GM10248 (cell line): ENCODE measurements around the gene HLA-DOA.

ENCODE experiments used
- CTCF ChIA-PET: fragments of 300-600 bp; sonication (Branson Sonifier 250); formaldehyde crosslinking; extraction: SDS; loops from one replicate; lab custom pipeline; 2021; ENCODE audit warnings: antibody characterized with exemption; lab: Yijun Ruan, JAX
- POLR2A ChIA-PET: fragments of 350-650 bp; sonication (Branson Sonifier 250); formaldehyde crosslinking; extraction: SDS; loops from one replicate; lab custom pipeline; 2020; ENCODE audit warnings: antibody characterized with exemption; lab: Yijun Ruan, JAX
- DNase-seq: peaks from one replicate; pipeline ENCODE4 v3.0.0; 2012; ENCODE audit errors: extremely low spot score
- TF ChIP-seq, protein P1 (sequence below): IDR thresholded peaks from 2 replicates; pipeline ENCODE4 v1.5.1; 2012; ENCODE audit warnings: mild to moderate bottlenecking, low read depth; ENCODE audit errors: extremely low read depth, missing control alignments, control extremely low read depth

HLA-DOA gene

DNA sequence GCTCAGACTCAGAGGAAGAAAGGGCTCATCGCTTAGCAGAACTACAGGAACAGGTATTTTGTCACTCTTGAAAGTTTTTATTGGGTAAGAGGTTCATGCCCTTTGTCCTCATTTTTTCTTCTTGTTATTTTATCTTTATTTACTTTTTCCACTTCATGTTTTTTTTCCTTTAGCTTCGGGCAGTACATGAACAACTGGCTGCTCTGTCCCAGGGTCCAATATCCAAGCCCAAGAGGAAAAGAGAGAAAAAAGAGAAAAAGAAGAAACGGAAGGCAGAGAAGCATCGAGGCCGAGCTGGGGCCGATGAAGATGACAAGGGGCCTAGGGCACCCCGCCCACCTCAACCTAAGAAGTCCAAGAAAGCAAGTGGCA lies 31.5 kb downstream of the HLA-DOA start:
- ChIA-PET POLR2A (interaction anchor here (1.2 to 1.8 kb wide), 3 partner anchors 12 to 44 kb away, joined by 3 to 4 read pairs (median 4); partner anchors contain the start of gene HLA-DMA), CTCF (interaction anchor here (1.0 to 1.3 kb wide), 4 partner anchors 23 to 110 kb away, joined by 3 to 6 read pairs (median 3); partner anchors contain the start of gene HLA-DMB)
- TF ChIP-seq, protein P1, sequence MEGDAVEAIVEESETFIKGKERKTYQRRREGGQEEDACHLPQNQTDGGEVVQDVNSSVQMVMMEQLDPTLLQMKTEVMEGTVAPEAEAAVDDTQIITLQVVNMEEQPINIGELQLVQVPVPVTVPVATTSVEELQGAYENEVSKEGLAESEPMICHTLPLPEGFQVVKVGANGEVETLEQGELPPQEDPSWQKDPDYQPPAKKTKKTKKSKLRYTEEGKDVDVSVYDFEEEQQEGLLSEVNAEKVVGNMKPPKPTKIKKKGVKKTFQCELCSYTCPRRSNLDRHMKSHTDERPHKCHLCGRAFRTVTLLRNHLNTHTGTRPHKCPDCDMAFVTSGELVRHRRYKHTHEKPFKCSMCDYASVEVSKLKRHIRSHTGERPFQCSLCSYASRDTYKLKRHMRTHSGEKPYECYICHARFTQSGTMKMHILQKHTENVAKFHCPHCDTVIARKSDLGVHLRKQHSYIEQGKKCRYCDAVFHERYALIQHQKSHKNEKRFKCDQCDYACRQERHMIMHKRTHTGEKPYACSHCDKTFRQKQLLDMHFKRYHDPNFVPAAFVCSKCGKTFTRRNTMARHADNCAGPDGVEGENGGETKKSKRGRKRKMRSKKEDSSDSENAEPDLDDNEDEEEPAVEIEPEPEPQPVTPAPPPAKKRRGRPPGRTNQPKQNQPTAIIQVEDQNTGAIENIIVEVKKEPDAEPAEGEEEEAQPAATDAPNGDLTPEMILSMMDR = no peak
- DNase-seq = no peak

DNA sequence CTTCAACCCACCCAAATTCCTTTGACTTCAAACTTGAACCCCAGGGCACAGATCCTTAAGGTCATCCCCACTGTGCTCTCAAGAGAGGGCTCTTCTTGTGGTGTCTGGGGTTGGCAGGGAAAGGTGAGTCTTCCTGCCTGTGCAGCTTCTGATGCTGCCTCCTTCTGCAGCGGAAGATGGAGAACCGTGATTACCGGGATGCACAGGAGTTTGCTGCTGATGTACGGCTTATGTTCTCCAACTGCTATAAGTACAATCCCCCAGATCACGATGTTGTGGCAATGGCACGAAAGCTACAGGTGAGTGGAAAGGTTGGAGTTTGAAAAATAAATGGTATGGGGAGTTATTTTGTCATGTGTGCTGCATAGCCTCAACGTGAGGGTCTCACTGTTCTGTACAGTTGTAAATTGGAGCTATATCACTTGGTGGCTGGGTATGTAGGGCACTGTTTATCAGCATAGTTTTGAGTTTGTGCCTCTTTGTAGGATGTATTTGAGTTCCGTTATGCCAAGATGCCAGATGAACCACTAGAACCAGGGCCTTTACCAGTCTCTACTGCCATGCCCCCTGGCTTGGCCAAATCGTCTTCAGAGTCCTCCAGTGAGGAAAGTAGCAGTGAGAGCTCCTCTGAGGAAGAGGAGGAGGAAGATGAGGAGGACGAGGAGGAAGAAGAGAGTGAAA lies 32.0 kb downstream of the HLA-DOA start:
- DNase-seq = no peak
- ChIA-PET POLR2A (interaction anchor here (1.1 to 1.8 kb wide), 5 partner anchors 8 to 139 kb away, joined by 3 to 4 read pairs (median 4); partner anchors contain the start of genes HLA-DMA and TAP2), CTCF (interaction anchor here (1.0 to 2.2 kb wide), 5 partner anchors 11 to 109 kb away, joined by 3 to 7 read pairs (median 3); partner anchors contain the start of gene HLA-DMB)
- TF ChIP-seq, protein P1 = no peak

DNA sequence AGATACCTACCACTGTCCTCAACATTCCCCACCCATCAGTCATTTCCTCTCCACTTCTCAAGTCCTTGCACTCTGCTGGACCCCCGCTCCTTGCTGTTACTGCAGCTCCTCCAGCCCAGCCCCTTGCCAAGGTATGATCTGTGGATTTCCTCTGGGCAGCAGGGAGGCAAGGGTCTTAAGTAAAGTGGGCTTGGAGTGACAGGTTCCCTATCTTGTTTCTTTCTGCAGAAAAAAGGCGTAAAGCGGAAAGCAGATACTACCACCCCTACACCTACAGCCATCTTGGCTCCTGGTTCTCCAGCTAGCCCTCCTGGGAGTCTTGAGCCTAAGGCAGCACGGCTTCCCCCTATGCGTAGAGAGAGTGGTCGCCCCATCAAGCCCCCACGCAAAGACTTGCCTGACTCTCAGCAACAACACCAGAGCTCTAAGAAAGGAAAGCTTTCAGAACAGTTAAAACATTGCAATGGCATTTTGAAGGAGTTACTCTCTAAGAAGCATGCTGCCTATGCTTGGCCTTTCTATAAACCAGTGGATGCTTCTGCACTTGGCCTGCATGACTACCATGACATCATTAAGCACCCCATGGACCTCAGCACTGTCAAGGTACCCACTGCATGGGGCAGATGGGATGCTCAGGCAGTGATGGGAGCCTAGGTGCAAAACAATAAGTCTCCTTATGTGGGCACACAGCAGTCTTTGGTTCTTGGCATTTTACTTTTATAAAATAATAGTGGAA lies 32.9 kb downstream of the HLA-DOA start:
- ChIA-PET CTCF (interaction anchor here (1.0 to 6.3 kb wide), 6 partner anchors 8 to 196 kb away, joined by 3 to 77 read pairs (median 3); no protein-coding TSS in a partner anchor), POLR2A (interaction anchor here (0.7 to 1.9 kb wide), 6 partner anchors 8 to 138 kb away, joined by 3 to 6 read pairs (median 4); partner anchors contain the start of genes HLA-DMA and TAP2)
- TF ChIP-seq, protein P1 = no peak

DNA sequence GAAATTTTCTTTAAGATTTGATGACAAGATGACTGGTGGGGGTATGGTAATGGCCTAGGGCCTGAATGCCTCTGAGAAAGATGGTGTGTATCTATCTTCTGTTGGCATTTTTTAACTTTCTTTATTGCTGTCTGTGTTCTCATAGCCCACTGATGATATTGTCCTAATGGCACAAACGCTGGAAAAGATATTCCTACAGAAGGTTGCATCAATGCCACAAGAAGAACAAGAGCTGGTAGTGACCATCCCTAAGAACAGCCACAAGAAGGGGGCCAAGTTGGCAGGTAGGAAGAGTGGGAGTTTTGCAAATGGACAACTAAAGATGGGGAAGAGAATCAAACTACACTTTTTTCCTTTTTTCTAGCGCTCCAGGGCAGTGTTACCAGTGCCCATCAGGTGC lies 33.5 kb downstream of the HLA-DOA start:
- no peak for DNase-seq
- CTCF ChIA-PET = interaction anchor here (1.2 to 6.3 kb wide), 5 partner anchors 9 to 197 kb away, joined by 3 to 77 read pairs (median 3); no protein-coding TSS in a partner anchor
- TF ChIP-seq, protein P1 = no peak
- POLR2A ChIA-PET = interaction anchor here (0.7 to 1.9 kb wide), 4 partner anchors 9 to 138 kb away, joined by 3 to 6 read pairs (median 4); partner anchors contain the start of genes HLA-DMA and TAP2

More for the DNA sequence above, 32.9 kb downstream of the HLA-DOA start:
- no peak for DNase-seq

DNA sequence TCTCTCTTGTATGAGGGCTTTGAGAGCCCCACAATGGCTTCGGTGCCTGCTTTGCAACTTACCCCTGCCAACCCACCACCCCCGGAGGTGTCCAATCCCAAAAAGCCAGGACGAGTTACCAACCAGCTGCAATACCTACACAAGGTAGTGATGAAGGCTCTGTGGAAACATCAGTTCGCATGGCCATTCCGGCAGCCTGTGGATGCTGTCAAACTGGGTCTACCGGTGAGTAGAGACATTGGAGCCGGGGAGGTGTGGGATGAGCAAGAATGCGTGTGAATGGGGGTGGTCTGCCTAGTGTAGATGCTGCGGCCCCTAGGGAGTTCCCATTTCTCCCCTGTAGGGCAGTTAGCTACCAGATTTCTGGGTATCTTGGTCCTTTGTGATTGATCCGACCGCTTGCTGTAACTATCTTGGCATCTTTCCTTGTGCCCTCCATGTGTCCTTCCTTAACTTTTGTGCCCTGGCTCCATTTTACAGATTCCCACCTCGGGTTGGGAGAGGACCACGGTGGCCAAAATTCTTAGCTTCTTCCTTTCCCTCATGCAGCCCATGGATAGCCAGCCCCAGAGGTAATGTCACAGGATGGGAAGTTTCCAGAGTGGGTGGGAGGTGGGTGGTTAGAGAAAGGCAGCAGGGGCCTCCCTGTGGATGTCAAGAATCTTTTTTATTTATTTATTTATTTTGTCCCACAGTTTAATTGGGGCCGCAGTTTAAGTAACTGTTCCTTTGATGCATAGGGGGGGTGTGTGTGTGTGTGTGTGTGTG lies 34.7 kb downstream of the HLA-DOA start:
- ChIA-PET POLR2A (interaction anchor here (1.0 to 9.8 kb wide), 7 partner anchors 10 to 130 kb away, joined by 4 to 271 read pairs (median 19); partner anchors contain the start of genes HLA-DMA and HLA-DMB), CTCF (interaction anchor here (0.8 to 14.8 kb wide), 6 partner anchors 10 to 136 kb away, joined by 3 to 313 read pairs (median 14); partner anchors contain the start of genes HLA-DMA and TAP2)

More for the DNA sequence above, 34.7 kb downstream of the HLA-DOA start:
- DNase-seq = no peak
- TF ChIP-seq, protein P1 = no peak
